Measurements from ENCODE around the gene RPS24. TPM values are rescaled to one million over a fixed set of nuclear protein-coding genes. Genes with fewer than 3 reads are reported as not detected.

RPS24 gene
- total and polyA plus RNA-seq, 2 of the 13 experiments (the other 11 are each of a cell fraction or from before 2014, with no cell fraction given): 2,690 to 3,319 TPM

DNA sequence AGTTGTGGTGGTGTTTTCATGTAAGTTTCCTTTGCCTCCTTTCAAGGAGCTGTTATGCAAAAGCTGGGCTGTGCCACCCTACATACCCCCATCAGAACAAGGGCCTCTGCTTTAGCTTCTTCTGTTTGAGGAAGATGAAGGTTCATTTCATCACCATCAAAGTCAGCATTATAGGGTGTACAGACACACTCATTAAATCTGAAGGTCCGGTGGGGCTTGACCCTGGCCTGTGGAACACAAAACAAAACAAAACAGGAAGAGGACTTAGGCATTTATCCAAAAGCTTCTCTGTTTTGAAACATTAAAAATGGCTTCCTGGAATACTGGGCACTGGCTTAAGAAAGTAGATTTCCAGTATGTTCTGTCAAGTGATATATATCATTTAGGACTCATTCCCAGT is 20.1 kb upstream of the RPS24 start:
- ATAC-seq (no peak), FAIRE-seq (no peak), DNase-seq (ENCODE audit: low spot score) (no peak)
- no peak overlapping the region for H2AFZ ChIP-seq (ENCODE audit: low read length)
- no peak overlapping the region for H3K4me2 ChIP-seq (ENCODE audit: low read depth, low read length)
- H3K9ac ChIP-seq (ENCODE audit: insufficient read depth, low read depth, low read length): no peak overlapping the region
- in situ Hi-C loops (cut with HindIII; ENCODE audit: extremely low pct_ligation_motif_present, low pct_unique_long_range_greater_than_20kb): no loop called here
- H3K79me2 ChIP-seq (ENCODE audit: insufficient read depth, low read length): no peaks in the 10 kb centered on the region
- H3K36me3 ChIP-seq (replicated peaks in 1 of 2; ENCODE audit: control insufficient read depth in 1 of 2, insufficient read depth in 2 of 2, low read length in 2 of 2): peaks cover 33 to 91% of the 10 kb centered on the region in 2 experiments
- no TSS peak for BruUV-seq (replicated peaks)
- WGBS (ENCODE audit: low lambda C conversion rate): 93% methylated on average over 1 of the region's 1 CpG
- no peaks in the 10 kb centered on the region for H3K4me1 ChIP-seq (ENCODE audit: insufficient read depth, low read length)
- no peaks in the 10 kb centered on the region for H4K20me1 ChIP-seq (ENCODE audit: insufficient read depth, low read length)
- intact Hi-C loops (cut with micrococcal nuclease; ENCODE audit: unreplicated experiment): no loop called here
- POLR2A ChIA-PET: interaction anchor here (1.2 kb wide), 1 partner anchor 25 kb away, joined by 3 read pairs; no protein-coding TSS in a partner anchor
- no peaks in the 10 kb centered on the region for H3K27me3 ChIP-seq (ENCODE audit: control insufficient read depth in 1 of 2, insufficient read depth in 2 of 2, low read length in 2 of 2)
- no peak overlapping the region for H3K27ac ChIP-seq (ENCODE audit: extremely low read length, insufficient read depth, low read length)
- H3K4me3 ChIP-seq (replicated peaks in 1 of 3; ENCODE audit: insufficient read depth in 1 of 3, low read depth in 2 of 3, low read length in 3 of 3): no peak overlapping the region
- H3K9me3 ChIP-seq (ENCODE audit: low read length): no peaks in the 10 kb centered on the region
- CTCF ChIA-PET (ENCODE audit: low intra/inter-chr PET ratio, low total read pairs): no interaction called here
- TF ChIP-seq, protein P1, sequence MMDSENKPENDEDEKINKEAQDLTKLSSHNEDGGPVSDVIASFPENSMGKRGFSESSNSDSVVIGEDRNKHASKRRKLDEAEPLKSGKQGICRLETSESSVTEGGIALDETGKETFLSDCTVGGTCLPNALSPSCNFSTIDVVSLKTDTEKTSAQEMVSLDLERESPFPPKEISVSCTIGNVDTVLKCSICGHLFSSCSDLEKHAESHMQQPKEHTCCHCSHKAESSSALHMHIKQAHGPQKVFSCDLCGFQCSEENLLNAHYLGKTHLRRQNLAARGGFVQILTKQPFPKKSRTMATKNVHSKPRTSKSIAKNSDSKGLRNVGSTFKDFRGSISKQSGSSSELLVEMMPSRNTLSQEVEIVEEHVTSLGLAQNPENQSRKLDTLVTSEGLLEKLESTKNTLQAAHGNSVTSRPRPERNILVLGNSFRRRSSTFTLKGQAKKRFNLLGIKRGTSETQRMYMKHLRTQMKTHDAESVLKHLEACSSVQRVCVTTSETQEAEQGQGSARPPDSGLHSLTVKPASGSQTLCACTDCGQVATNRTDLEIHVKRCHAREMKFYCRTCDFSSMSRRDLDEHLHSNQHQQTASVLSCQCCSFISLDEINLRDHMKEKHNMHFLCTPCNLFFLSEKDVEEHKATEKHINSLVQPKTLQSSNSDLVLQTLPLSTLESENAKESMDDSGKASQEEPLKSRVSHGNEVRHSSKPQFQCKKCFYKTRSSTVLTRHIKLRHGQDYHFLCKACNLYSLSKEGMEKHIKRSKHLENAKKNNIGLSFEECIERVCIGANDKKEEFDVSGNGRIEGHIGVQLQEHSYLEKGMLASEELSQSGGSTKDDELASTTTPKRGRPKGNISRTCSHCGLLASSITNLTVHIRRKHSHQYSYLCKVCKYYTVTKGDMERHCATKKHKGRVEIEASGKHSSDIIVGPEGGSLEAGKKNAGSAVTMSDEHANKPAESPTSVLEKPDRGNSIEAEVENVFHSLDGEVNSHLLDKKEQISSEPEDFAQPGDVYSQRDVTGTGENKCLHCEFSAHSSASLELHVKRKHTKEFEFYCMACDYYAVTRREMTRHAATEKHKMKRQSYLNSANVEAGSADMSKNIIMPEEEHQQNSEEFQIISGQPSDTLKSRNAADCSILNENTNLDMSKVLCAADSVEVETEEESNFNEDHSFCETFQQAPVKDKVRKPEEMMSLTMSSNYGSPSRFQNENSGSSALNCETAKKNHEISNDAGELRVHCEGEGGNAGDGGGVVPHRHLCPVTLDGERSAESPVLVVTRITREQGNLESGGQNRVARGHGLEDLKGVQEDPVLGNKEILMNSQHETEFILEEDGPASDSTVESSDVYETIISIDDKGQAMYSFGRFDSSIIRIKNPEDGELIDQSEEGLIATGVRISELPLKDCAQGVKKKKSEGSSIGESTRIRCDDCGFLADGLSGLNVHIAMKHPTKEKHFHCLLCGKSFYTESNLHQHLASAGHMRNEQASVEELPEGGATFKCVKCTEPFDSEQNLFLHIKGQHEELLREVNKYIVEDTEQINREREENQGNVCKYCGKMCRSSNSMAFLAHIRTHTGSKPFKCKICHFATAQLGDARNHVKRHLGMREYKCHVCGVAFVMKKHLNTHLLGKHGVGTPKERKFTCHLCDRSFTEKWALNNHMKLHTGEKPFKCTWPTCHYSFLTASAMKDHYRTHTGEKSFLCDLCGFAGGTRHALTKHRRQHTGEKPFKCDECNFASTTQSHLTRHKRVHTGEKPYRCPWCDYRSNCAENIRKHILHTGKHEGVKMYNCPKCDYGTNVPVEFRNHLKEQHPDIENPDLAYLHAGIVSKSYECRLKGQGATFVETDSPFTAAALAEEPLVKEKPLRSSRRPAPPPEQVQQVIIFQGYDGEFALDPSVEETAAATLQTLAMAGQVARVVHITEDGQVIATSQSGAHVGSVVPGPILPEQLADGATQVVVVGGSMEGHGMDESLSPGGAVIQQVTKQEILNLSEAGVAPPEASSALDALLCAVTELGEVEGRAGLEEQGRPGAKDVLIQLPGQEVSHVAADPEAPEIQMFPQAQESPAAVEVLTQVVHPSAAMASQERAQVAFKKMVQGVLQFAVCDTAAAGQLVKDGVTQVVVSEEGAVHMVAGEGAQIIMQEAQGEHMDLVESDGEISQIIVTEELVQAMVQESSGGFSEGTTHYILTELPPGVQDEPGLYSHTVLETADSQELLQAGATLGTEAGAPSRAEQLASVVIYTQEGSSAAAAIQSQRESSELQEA (CRISPR knock-in tag; IDR thresholded peaks at IDR 0.05; ENCODE audit: not compliant biosample characterization): no peak
- TF ChIP-seq, protein P2, sequence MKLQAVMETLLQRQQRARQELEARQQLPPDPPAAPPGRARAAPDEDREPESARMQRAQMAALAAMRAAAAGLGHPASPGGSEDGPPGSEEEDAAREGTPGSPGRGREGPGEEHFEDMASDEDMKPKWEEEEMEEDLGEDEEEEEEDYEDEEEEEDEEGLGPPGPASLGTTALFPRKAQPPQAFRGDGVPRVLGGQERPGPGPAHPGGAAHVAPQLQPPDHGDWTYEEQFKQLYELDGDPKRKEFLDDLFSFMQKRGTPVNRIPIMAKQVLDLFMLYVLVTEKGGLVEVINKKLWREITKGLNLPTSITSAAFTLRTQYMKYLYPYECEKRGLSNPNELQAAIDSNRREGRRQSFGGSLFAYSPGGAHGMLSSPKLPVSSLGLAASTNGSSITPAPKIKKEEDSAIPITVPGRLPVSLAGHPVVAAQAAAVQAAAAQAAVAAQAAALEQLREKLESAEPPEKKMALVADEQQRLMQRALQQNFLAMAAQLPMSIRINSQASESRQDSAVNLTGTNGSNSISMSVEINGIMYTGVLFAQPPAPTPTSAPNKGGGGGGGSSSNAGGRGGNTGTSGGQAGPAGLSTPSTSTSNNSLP (IDR thresholded peaks at IDR 0.05; ENCODE audit: low read depth, low read length): no peak
- TF ChIP-seq ESRRA (CRISPR knock-in tag; IDR thresholded peaks at IDR 0.05; ENCODE audit: low read depth) (no peak), ZFP36 (IDR thresholded peaks at IDR 0.05; ENCODE audit: borderline replicate concordance, low read depth, low read length, partially characterized antibody) (no peak), NCOR1 (IDR thresholded peaks at IDR 0.05; ENCODE audit: borderline replicate concordance, low read length) (no peak), SIX4 (CRISPR knock-in tag; IDR thresholded peaks at IDR 0.05) (no peak)
- TF ChIP-seq, protein P3, sequence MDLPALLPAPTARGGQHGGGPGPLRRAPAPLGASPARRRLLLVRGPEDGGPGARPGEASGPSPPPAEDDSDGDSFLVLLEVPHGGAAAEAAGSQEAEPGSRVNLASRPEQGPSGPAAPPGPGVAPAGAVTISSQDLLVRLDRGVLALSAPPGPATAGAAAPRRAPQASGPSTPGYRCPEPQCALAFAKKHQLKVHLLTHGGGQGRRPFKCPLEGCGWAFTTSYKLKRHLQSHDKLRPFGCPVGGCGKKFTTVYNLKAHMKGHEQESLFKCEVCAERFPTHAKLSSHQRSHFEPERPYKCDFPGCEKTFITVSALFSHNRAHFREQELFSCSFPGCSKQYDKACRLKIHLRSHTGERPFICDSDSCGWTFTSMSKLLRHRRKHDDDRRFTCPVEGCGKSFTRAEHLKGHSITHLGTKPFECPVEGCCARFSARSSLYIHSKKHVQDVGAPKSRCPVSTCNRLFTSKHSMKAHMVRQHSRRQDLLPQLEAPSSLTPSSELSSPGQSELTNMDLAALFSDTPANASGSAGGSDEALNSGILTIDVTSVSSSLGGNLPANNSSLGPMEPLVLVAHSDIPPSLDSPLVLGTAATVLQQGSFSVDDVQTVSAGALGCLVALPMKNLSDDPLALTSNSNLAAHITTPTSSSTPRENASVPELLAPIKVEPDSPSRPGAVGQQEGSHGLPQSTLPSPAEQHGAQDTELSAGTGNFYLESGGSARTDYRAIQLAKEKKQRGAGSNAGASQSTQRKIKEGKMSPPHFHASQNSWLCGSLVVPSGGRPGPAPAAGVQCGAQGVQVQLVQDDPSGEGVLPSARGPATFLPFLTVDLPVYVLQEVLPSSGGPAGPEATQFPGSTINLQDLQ (CRISPR knock-in tag; IDR thresholded peaks at IDR 0.05): no peak
- TF ChIP-seq, protein P4, sequence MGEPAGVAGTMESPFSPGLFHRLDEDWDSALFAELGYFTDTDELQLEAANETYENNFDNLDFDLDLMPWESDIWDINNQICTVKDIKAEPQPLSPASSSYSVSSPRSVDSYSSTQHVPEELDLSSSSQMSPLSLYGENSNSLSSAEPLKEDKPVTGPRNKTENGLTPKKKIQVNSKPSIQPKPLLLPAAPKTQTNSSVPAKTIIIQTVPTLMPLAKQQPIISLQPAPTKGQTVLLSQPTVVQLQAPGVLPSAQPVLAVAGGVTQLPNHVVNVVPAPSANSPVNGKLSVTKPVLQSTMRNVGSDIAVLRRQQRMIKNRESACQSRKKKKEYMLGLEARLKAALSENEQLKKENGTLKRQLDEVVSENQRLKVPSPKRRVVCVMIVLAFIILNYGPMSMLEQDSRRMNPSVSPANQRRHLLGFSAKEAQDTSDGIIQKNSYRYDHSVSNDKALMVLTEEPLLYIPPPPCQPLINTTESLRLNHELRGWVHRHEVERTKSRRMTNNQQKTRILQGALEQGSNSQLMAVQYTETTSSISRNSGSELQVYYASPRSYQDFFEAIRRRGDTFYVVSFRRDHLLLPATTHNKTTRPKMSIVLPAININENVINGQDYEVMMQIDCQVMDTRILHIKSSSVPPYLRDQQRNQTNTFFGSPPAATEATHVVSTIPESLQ (CRISPR knock-in tag; conservative IDR thresholded peaks at IDR 0.05): no peak

Data from HepG2 (cell line).